HUDEP-2 (cell line): ENCODE data around the gene WDR47.
"Not testable (repeated sequence)": the region's sequence is repeated elsewhere in the genome, so short reads cannot be mapped to it uniquely, and the experiment has no call there.

ENCODE experiments used
- DNase-seq, 76 experiments: peaks; one replicate each; lab custom pipeline; 2025; ENCODE audit not compliant: unreplicated experiment in 76 of 76; lab: John Stamatoyannopoulos, UW

The WDR47 gene

GRCh38 chr1:108969346-108969745, 72.6 kb downstream of the WDR47 start:
- no peak for DNase-seq

- peak in 75 of 76 experiments; percentile 45 to 91 (median 84) for DNase-seq
These were observed 78.7 kb downstream of the WDR47 start, which contains the start of gene CLCC1 for GRCh38 chr1:108963052-108963686. Gene CLCC1, minus strand, starts transcription at chr1:108963484. Its CDS starts 13,047 bp downstream, at chr1:108950437.

GRCh38 chr1:108962681-108963051, 79.2 kb downstream of the WDR47 start:
- DNase-seq: peak in 27 of 76 experiments; percentile 2 to 52 (median 17)

GRCh38 chr1:108961752-108962486, 80.0 kb downstream of the WDR47 start:
- DNase-seq: no peak

GRCh38 chr1:108961198-108961597, 80.7 kb downstream of the WDR47 start:
- DNase-seq: no peak

- DNase-seq: no peak
These were observed 81.2 kb downstream of the WDR47 start for GRCh38 chr1:108960719-108961118.

- no peak for DNase-seq
These were observed 84.0 kb downstream of the WDR47 start for GRCh38 chr1:108957888-108958287.

- no peak for DNase-seq
These were observed 86.0 kb downstream of the WDR47 start for GRCh38 chr1:108955881-108956280.

GRCh38 chr1:108955111-108955510, 86.8 kb downstream of the WDR47 start:
- no peak for DNase-seq

GRCh38 chr1:108953452-108953851, 88.5 kb downstream of the WDR47 start:
- DNase-seq: no peak

- no peak for DNase-seq
These were observed 90.7 kb downstream of the WDR47 start for GRCh38 chr1:108951242-108951641.

GRCh38 chr1:108949044-108949443, 92.9 kb downstream of the WDR47 start:
- DNase-seq: no peak

GRCh38 chr1:108947871-108948525, 93.9 kb downstream of the WDR47 start:
- no peak for DNase-seq

GRCh38 chr1:108936170-108936569, 105.7 kb downstream of the WDR47 start:
- no peak for DNase-seq

GRCh38 chr1:108933944-108934343, 108.0 kb downstream of the WDR47 start:
- DNase-seq: no peak

GRCh38 chr1:108927565-108927964, 114.3 kb downstream of the WDR47 start:
- DNase-seq: not testable (repeated sequence)

GRCh38 chr1:108925920-108926319, 116.0 kb downstream of the WDR47 start:
- DNase-seq: no peak
